ENCODE results near the gene RFK. TPM values are rescaled to one million over a fixed set of nuclear protein-coding genes. Genes with fewer than 3 reads are reported as not detected.

The RFK gene
- total RNA-seq, 4 donors from 2014 or later: 29.3 to 40.0 (median 34.8) TPM

- TF ChIP-seq POLR2A (IDR thresholded peaks at IDR 0.05): no peak
- TF ChIP-seq CTCF (IDR thresholded peaks at IDR 0.05): no peak
- H3K4me1 ChIP-seq: peaks cover 0 to 7% of the 10 kb centered on the region in 2 donors
- no peaks in the 10 kb centered on the region for H3K36me3 ChIP-seq
- H3K27ac ChIP-seq: no peak overlapping the region
- intact Hi-C loops (cut with DNase I): no loop called here
- no peak for DNase-seq
- H3K9me3 ChIP-seq: no peaks in the 10 kb centered on the region
- no peaks in the 10 kb centered on the region for H3K27me3 ChIP-seq
- WGBS, 2 donors: 77 to 95% methylated on average over 1 of the region's 1 CpG
- H3K4me3 ChIP-seq (replicated peaks in 1 of 3): no peak overlapping the region
Observed at GRCh38 chr9:76404401-76404800, 10.2 kb upstream of the RFK start.

- 19 to 24% methylated on average over 2 of the region's 2 CpGs for WGBS, 2 donors
- Histone ChIP-seq H3K4me1 (peaks cover 0 to 7% of the 10 kb centered on the region in 2 donors), H3K4me3 (replicated peaks in 1 of 3) (no peak overlapping the region), H3K9me3 (no peaks in the 10 kb centered on the region), H3K27me3 (no peaks in the 10 kb centered on the region), H3K27ac (peak overlapping the region in 1 of 3 donors; percentile 30), H3K36me3 (no peaks in the 10 kb centered on the region)
- DNase-seq: no peak
- TF ChIP-seq POLR2A (IDR thresholded peaks at IDR 0.05) (no peak), CTCF (IDR thresholded peaks at IDR 0.05) (peak in 4 of 6 experiments; percentile 46 to 74 (median 58))
- intact Hi-C loops (cut with DNase I): no loop called here
Observed at GRCh38 chr9:76403352-76403751, 9.1 kb upstream of the RFK start.

- intact Hi-C loops (cut with DNase I): no loop called here
- no peak for DNase-seq
- no peak overlapping the region for H3K27ac ChIP-seq
Observed at GRCh38 chr9:76401580-76402354, 7.5 kb upstream of the RFK start.

GRCh38 chr9:76401176-76401575 is 7.0 kb upstream of the RFK start:
- WGBS, 2 donors: 92% methylated on average over 2 of the region's 2 CpGs

More at GRCh38 chr9:76401580-76402354, 7.5 kb upstream of the RFK start:
- Histone ChIP-seq H3K4me1 (peaks cover 0 to 7% of the 10 kb centered on the region in 2 donors), H3K36me3 (no peaks in the 10 kb centered on the region), H3K4me3 (replicated peaks in 1 of 3) (no peak overlapping the region), H3K9me3 (no peaks in the 10 kb centered on the region), H3K27me3 (no peaks in the 10 kb centered on the region)
- TF ChIP-seq CTCF (IDR thresholded peaks at IDR 0.05) (no peak), POLR2A (IDR thresholded peaks at IDR 0.05) (no peak)
- WGBS, 2 donors: 77 to 82% methylated on average over 3 of the region's 3 CpGs

More at GRCh38 chr9:76401176-76401575, 7.0 kb upstream of the RFK start:
- Histone ChIP-seq H3K27ac (no peak overlapping the region), H3K9me3 (no peaks in the 10 kb centered on the region), H3K4me1 (peaks cover 0 to 7% of the 10 kb centered on the region in 2 donors), H3K4me3 (replicated peaks in 1 of 3) (no peak overlapping the region), H3K36me3 (no peaks in the 10 kb centered on the region), H3K27me3 (no peaks in the 10 kb centered on the region)
- no peak for DNase-seq
- TF ChIP-seq CTCF (IDR thresholded peaks at IDR 0.05) (no peak), POLR2A (IDR thresholded peaks at IDR 0.05) (no peak)
- intact Hi-C loops (cut with DNase I): no loop called here

All from thyroid gland (tissue), 4 donors.